Liver (tissue), 3 donors: Measurements from ENCODE around the gene PKNOX1.

Experiments used
- ATF3 ChIP-seq: IDR thresholded peaks from 2 replicates; pipeline ENCODE4 v1.6.1; 2016; ENCODE audit warnings: antibody characterized with exemption
- CTCF ChIP-seq: fragments of 150-350 bp; IDR thresholded peaks from 2 replicates; pipeline ENCODE4 v1.5.1; 2017; ENCODE audit warnings: improper control_type of control experiment, low read depth, low read length; ENCODE audit not compliant: missing input control
- EGR1 ChIP-seq, 2 donors: IDR thresholded peaks; 2 replicates each; pipeline ENCODE4 v1.6.1; 2016 to 2018; ENCODE audit warnings: antibody characterized with exemption in 2 of 2, low read depth in 2 of 2
- FOXA2 ChIP-seq: IDR thresholded peaks from 2 replicates; pipeline ENCODE4 v1.6.1; 2016; ENCODE audit warnings: antibody characterized with exemption
- GABPA ChIP-seq, 2 donors: IDR thresholded peaks in 1 of 2; conservative IDR thresholded peaks in 1 of 2; 2 replicates each; pipeline ENCODE4 v1.6.1; 2016; ENCODE audit warnings: antibody characterized with exemption in 2 of 2, mild to moderate bottlenecking in 1 of 2, moderate library complexity in 1 of 2
- JUND ChIP-seq, 2 donors: IDR thresholded peaks; 2 replicates each; pipeline ENCODE4 v1.6.1; 2016; ENCODE audit warnings: antibody characterized with exemption in 2 of 2
- MAX ChIP-seq: IDR thresholded peaks from 2 replicates; pipeline ENCODE4 v1.6.1; 2016; ENCODE audit warnings: antibody characterized with exemption
- RAD21 ChIP-seq, 2 donors: IDR thresholded peaks; 2 replicates each; pipeline ENCODE4 v1.6.1; 2016; ENCODE audit warnings: antibody characterized with exemption in 2 of 2, mild to moderate bottlenecking in 2 of 2
- REST ChIP-seq: IDR thresholded peaks from 2 replicates; pipeline ENCODE4 v1.6.1; 2016; ENCODE audit warnings: antibody characterized with exemption, mild to moderate bottlenecking
- TAF1 ChIP-seq: conservative IDR thresholded peaks from 2 replicates; pipeline ENCODE4 v1.6.1; 2016; ENCODE audit warnings: antibody characterized with exemption, mild to moderate bottlenecking
- ZBTB33 ChIP-seq: IDR thresholded peaks from 2 replicates; pipeline ENCODE4 v1.6.1; 2016; ENCODE audit warnings: antibody characterized with exemption
- donor health status: healthy.
- donor health status: healthy.

GRCh38 chr21:42981862-42982261 is 7.5 kb downstream of the PKNOX1 start:
- TF ChIP-seq GABPA (IDR thresholded peaks at IDR 0.05 in 1 of 2, conservative IDR thresholded peaks at IDR 0.05 in 1 of 2) (no peak), TAF1 (no peak), CTCF (no peak), RAD21 (IDR thresholded peaks at IDR 0.05) (no peak), JUND (IDR thresholded peaks at IDR 0.05) (no peak), MAX (no peak), REST (no peak), FOXA2 (no peak), ATF3 (no peak), ZBTB33 (no peak), EGR1 (IDR thresholded peaks at IDR 0.05; ENCODE audit: low read depth in 2 of 2) (no peak)
